KOPT-K1 (cell line): Measurements from ENCODE around the gene PRRG1.
"Not testable (repeated sequence)": the region's sequence is repeated elsewhere in the genome, so short reads cannot be mapped to it uniquely, and the experiment has no call there.

Experiments used
- H3K27ac ChIP-seq: fragments of 200-600 bp; sonication (generic); 2 replicates; pipeline ENCODE4 v1.5.1; 2016; ENCODE audit warnings: antibody characterized with exemption, mild to moderate bottlenecking, low read depth, low read length; ENCODE audit not compliant: poor library complexity, severe bottlenecking
- H3K36me3 ChIP-seq: fragments of 200-600 bp; sonication (generic); 2 replicates; pipeline ENCODE4 v1.5.1; 2017; ENCODE audit warnings: antibody characterized with exemption, mild to moderate bottlenecking, low read length, moderate library complexity; ENCODE audit not compliant: insufficient read depth
- H3K9me3 ChIP-seq: fragments of 200-600 bp; sonication (generic); 2 replicates; pipeline ENCODE4 v1.5.1; 2017; ENCODE audit warnings: antibody characterized with exemption, low read length, mild to moderate bottlenecking; ENCODE audit not compliant: insufficient read depth, poor library complexity, severe bottlenecking

PRRG1 gene

GRCh38 chrX:37420756-37421155 lies 71.6 kb downstream of the PRRG1 start:
- no peaks in the 10 kb centered on the region for H3K36me3 ChIP-seq
- no peak overlapping the region for H3K27ac ChIP-seq
- H3K9me3 ChIP-seq, result no peaks in the 10 kb centered on the region

- H3K27ac ChIP-seq, result no peak overlapping the region
- H3K36me3 ChIP-seq, result no peaks in the 10 kb centered on the region
- H3K9me3 ChIP-seq, result no peaks in the 10 kb centered on the region
These were observed 74.9 kb downstream of the PRRG1 start for GRCh38 chrX:37424000-37424429.

GRCh38 chrX:37425370-37425769 lies 76.2 kb downstream of the PRRG1 start:
- no peaks in the 10 kb centered on the region for H3K36me3 ChIP-seq
- no peaks in the 10 kb centered on the region for H3K9me3 ChIP-seq
- H3K27ac ChIP-seq, result no peak overlapping the region

GRCh38 chrX:37428962-37429361 lies 79.8 kb downstream of the PRRG1 start:
- not testable (repeated sequence) for H3K36me3 ChIP-seq, H3K9me3 ChIP-seq

GRCh38 chrX:37434362-37434761 lies 85.2 kb downstream of the PRRG1 start:
- H3K36me3 ChIP-seq, result no peaks in the 10 kb centered on the region
- no peak overlapping the region for H3K27ac ChIP-seq
- no peaks in the 10 kb centered on the region for H3K9me3 ChIP-seq

More at GRCh38 chrX:37428962-37429361, 79.8 kb downstream of the PRRG1 start:
- not testable (repeated sequence) for H3K27ac ChIP-seq

GRCh38 chrX:37437160-37437559 lies 88.0 kb downstream of the PRRG1 start:
- Histone ChIP-seq H3K36me3 (no peaks in the 10 kb centered on the region), H3K27ac (no peak overlapping the region), H3K9me3 (no peaks in the 10 kb centered on the region)

GRCh38 chrX:37441377-37441776 lies 92.2 kb downstream of the PRRG1 start:
- H3K36me3 ChIP-seq, result no peaks in the 10 kb centered on the region
- H3K9me3 ChIP-seq, result no peaks in the 10 kb centered on the region
- no peak overlapping the region for H3K27ac ChIP-seq

GRCh38 chrX:37445182-37445581 lies 96.0 kb downstream of the PRRG1 start:
- H3K27ac ChIP-seq, result no peak overlapping the region
- no peaks in the 10 kb centered on the region for H3K9me3 ChIP-seq
- H3K36me3 ChIP-seq, result no peaks in the 10 kb centered on the region

- Histone ChIP-seq H3K27ac (no peak overlapping the region), H3K36me3 (no peaks in the 10 kb centered on the region), H3K9me3 (no peaks in the 10 kb centered on the region)
These were observed 104.7 kb downstream of the PRRG1 start for GRCh38 chrX:37453821-37454220.

GRCh38 chrX:37454537-37455285 lies 105.5 kb downstream of the PRRG1 start:
- H3K27ac ChIP-seq, result no peak overlapping the region
- no peaks in the 10 kb centered on the region for H3K36me3 ChIP-seq
- no peaks in the 10 kb centered on the region for H3K9me3 ChIP-seq

GRCh38 chrX:37455381-37455780 lies 106.2 kb downstream of the PRRG1 start:
- H3K27ac ChIP-seq, result no peak overlapping the region
- H3K36me3 ChIP-seq, result no peaks in the 10 kb centered on the region
- H3K9me3 ChIP-seq, result no peaks in the 10 kb centered on the region

GRCh38 chrX:37460285-37460684 lies 111.1 kb downstream of the PRRG1 start:
- H3K36me3 ChIP-seq, H3K9me3 ChIP-seq, H3K27ac ChIP-seq: not testable (repeated sequence)

- Histone ChIP-seq H3K9me3 (no peaks in the 10 kb centered on the region), H3K36me3 (no peaks in the 10 kb centered on the region), H3K27ac (no peak overlapping the region)
These were observed 113.2 kb downstream of the PRRG1 start for GRCh38 chrX:37462346-37462745.

GRCh38 chrX:37468124-37468739 lies 119.1 kb downstream of the PRRG1 start:
- no peaks in the 10 kb centered on the region for H3K9me3 ChIP-seq
- H3K36me3 ChIP-seq, result no peaks in the 10 kb centered on the region
- no peak overlapping the region for H3K27ac ChIP-seq

- no peak overlapping the region for H3K27ac ChIP-seq
- no peaks in the 10 kb centered on the region for H3K36me3 ChIP-seq
- H3K9me3 ChIP-seq, result no peaks in the 10 kb centered on the region
These were observed 121.5 kb downstream of the PRRG1 start for GRCh38 chrX:37470711-37471110.

- no peak overlapping the region for H3K27ac ChIP-seq
- H3K36me3 ChIP-seq, result no peaks in the 10 kb centered on the region
- no peaks in the 10 kb centered on the region for H3K9me3 ChIP-seq
These were observed 123.7 kb downstream of the PRRG1 start for GRCh38 chrX:37472836-37473235.
